K562 (cell line): ENCODE measurements around the gene IGSF23. TPM values are rescaled to one million over a fixed set of nuclear protein-coding genes. Genes with fewer than 3 reads are reported as not detected.
A peak's percentile ranks its signal among the peaks of the same experiment; 100 is the strongest.

ENCODE experiments used
- ATAC-seq: fragments of 200-7000 bp; cut with Tn5 transposase; 3 replicates; pipeline ENCODE4 v1.9.1; 2020; ENCODE audit warnings: moderate library complexity
- BruUV-seq: library from RNA; stranded (reverse); fragments of 400-500 nt; replicated peaks from 2 replicates; lab custom pipeline; 2021; lab: Mats Ljungman, UMichigan
- CTCF ChIA-PET: fragments of 300-600 bp; formaldehyde crosslinking; extraction: SDS; loops from one replicate; lab custom pipeline; 2021; ENCODE audit warnings: low intra/inter-chr PET ratio; lab: Yijun Ruan, JAX
- POLR2A ChIA-PET: fragments of 300-600, 350-650 bp; sonication (Branson Sonifier 250); formaldehyde crosslinking; extraction: SDS; loops from one replicate; lab custom pipeline; 2021; ENCODE audit warnings: antibody characterized with exemption, inconsistent platforms; lab: Yijun Ruan, JAX
- DNase-seq, 4 experiments: peaks; one replicate each; pipeline versions ENCODE4 v3.0.0 to v3.0.0-alpha.2; 2011 to 2018; ENCODE audit warnings: low spot score in 3 of 4, mixed read lengths in 3 of 4; ENCODE audit errors: extremely low read depth in 1 of 4
- FAIRE-seq: peaks from 2 replicates; lab custom pipeline; 2011; peaks lifted over from hg19 to GRCh38; lab: Jason Lieb, UNC
- H2AFZ ChIP-seq: 2 replicates; pipeline ENCODE4 v1.6.0; 2011; ENCODE audit warnings: low read depth, low read length, control low read depth, inconsistent platforms
- H3K27ac ChIP-seq: fragments of 200-600 bp; 3 replicates; pipeline ENCODE4 v1.8.0; 2011; ENCODE audit warnings: low read depth, mild to moderate bottlenecking, control low read depth, inconsistent platforms, low read length, moderate library complexity, mixed read lengths; ENCODE audit errors: extremely low read depth
- H3K27me3 ChIP-seq, 2 experiments: fragments of 300-600 bp in 1 of 2; 2 replicates in 1 of 2; 3 replicates in 1 of 2; pipeline versions ENCODE4 v1.6.0 to v1.8.0; 2011; ENCODE audit warnings: inconsistent platforms in 2 of 2, low read length in 2 of 2, mild to moderate bottlenecking in 1 of 2, mixed read lengths in 1 of 2, moderate library complexity in 1 of 2; ENCODE audit not compliant: control insufficient read depth in 2 of 2, insufficient read depth in 2 of 2
- H3K36me3 ChIP-seq: fragments of 300-600 bp; 3 replicates; pipeline ENCODE4 v1.8.0; 2011; ENCODE audit warnings: mild to moderate bottlenecking, low read length, inconsistent platforms; ENCODE audit not compliant: control insufficient read depth, insufficient read depth
- H3K4me1 ChIP-seq, 2 experiments: fragments of 200-600 bp in 1 of 2; replicated peaks in 1 of 2; 2 replicates in 1 of 2; 3 replicates in 1 of 2; pipeline versions ENCODE4 v1.5.1 to v1.8.0; 2011; ENCODE audit warnings: inconsistent platforms in 2 of 2, low read length in 2 of 2, mild to moderate bottlenecking in 1 of 2, mixed read lengths in 1 of 2, moderate library complexity in 1 of 2; ENCODE audit not compliant: control insufficient read depth in 2 of 2, insufficient read depth in 2 of 2
- H3K4me2 ChIP-seq: 2 replicates; pipeline ENCODE4 v1.6.1; 2011; ENCODE audit warnings: low read length, control low read depth, inconsistent platforms, mixed read lengths; ENCODE audit not compliant: insufficient read depth
- H3K4me3 ChIP-seq: fragments of 200-600 bp; sonication (generic), shearing (Covaris generic); 2 replicates; pipeline ENCODE4 v1.5.1; 2016; ENCODE audit warnings: control low read depth, inconsistent platforms
- H3K79me2 ChIP-seq: fragments of 200-600 bp; 3 replicates; pipeline ENCODE4 v1.8.0; 2011; ENCODE audit warnings: low read length, inconsistent platforms; ENCODE audit not compliant: control insufficient read depth, insufficient read depth
- H3K9ac ChIP-seq, 2 experiments: 2 replicates each; pipeline versions ENCODE4 v1.6.0 to v1.6.1; 2011; ENCODE audit warnings: low read depth in 2 of 2, low read length in 2 of 2, control low read depth in 1 of 2, inconsistent platforms in 1 of 2, mild to moderate bottlenecking in 1 of 2, mixed read lengths in 1 of 2; ENCODE audit not compliant: insufficient read depth in 1 of 2
- H3K9me1 ChIP-seq: one replicate; pipeline ENCODE4 v1.6.0; 2011; ENCODE audit warnings: inconsistent platforms, mild to moderate bottlenecking, low read length, moderate library complexity; ENCODE audit not compliant: control insufficient read depth, insufficient read depth
- H3K9me3 ChIP-seq: replicated peaks from 2 replicates; pipeline ENCODE4 v1.5.1; 2011; ENCODE audit warnings: low read depth, low read length, inconsistent platforms; ENCODE audit not compliant: control insufficient read depth, insufficient read depth
- H4K20me1 ChIP-seq: replicated peaks from 2 replicates; pipeline ENCODE4 v1.6.1; 2011; ENCODE audit warnings: low read length, inconsistent platforms, mixed read lengths; ENCODE audit not compliant: control insufficient read depth, insufficient read depth
- BCOR ChIP-seq: fragments of 450-650 bp; IDR thresholded peaks from 2 replicates; pipeline ENCODE4 v1.6.1; 2016
- BRCA1 ChIP-seq, 2 experiments: fragments of 450-650 bp in 1 of 2; sonication (generic) in 1 of 2; formaldehyde crosslinking in 1 of 2; IDR thresholded peaks; 2 replicates each; pipeline versions ENCODE4 v1.5.0 to v1.6.1; 2017 to 2020; ENCODE audit warnings: mild to moderate bottlenecking in 1 of 2, missing genetic modification reagents in 1 of 2
- ETS2 ChIP-seq: IDR thresholded peaks from 2 replicates; pipeline ENCODE4 v1.6.1; 2016; ENCODE audit warnings: borderline replicate concordance, missing genetic modification characterization, mild to moderate bottlenecking, moderate library complexity, missing compliant biosample characterization; ENCODE audit not compliant: poor library complexity, severe bottlenecking
- FOXK1 ChIP-seq: sonication (generic); formaldehyde crosslinking; IDR thresholded peaks from 2 replicates; pipeline ENCODE4 v1.8.0; 2022; ENCODE audit warnings: missing genetic modification reagents, mild to moderate bottlenecking, borderline replicate concordance
- HMGXB4 ChIP-seq: sonication (generic); formaldehyde crosslinking; IDR thresholded peaks from 2 replicates; pipeline ENCODE4 v1.8.1; 2023; ENCODE audit warnings: mild to moderate bottlenecking, missing genetic modification reagents
- KLF10 ChIP-seq: fragments of 250-450 bp; sonication (Bioruptor Pico); IDR thresholded peaks from 2 replicates; pipeline ENCODE4 v1.6.1; 2021; ENCODE audit warnings: matching md5 sums
- MAFG ChIP-seq: fragments of 450-650 bp; conservative IDR thresholded peaks from 2 replicates; pipeline ENCODE4 v1.6.1; 2016; ENCODE audit warnings: missing genetic modification characterization, missing compliant biosample characterization
- MAFK ChIP-seq: IDR thresholded peaks from 2 replicates; pipeline ENCODE4 v1.6.1; 2011; ENCODE audit warnings: low read length, improper control_type of control experiment
- NFIX ChIP-seq: fragments of 250-450 bp; sonication (Bioruptor Pico); IDR thresholded peaks from 2 replicates; pipeline ENCODE4 v1.4.0; 2020; ENCODE audit warnings: low read depth, mild to moderate bottlenecking, moderate library complexity
- NR2C1 ChIP-seq, 2 experiments: fragments of 450-650 bp; IDR thresholded peaks; 2 replicates each; pipeline ENCODE4 v1.6.1; 2017; ENCODE audit warnings: mild to moderate bottlenecking in 2 of 2, antibody characterized with exemption in 1 of 2, inconsistent platforms in 1 of 2, missing compliant biosample characterization in 1 of 2, missing genetic modification characterization in 1 of 2
- NRF1 ChIP-seq, 2 experiments: fragments of 450-650 bp; IDR thresholded peaks in 1 of 2; conservative IDR thresholded peaks in 1 of 2; 2 replicates each; pipeline ENCODE4 v1.6.1; 2014; ENCODE audit warnings: mild to moderate bottlenecking in 2 of 2
- SMARCC2 ChIP-seq: fragments of 450-650 bp; IDR thresholded peaks from 2 replicates; pipeline ENCODE4 v1.6.1; 2017; ENCODE audit warnings: antibody characterized with exemption, moderate library complexity, mild to moderate bottlenecking, low read depth
- ZBTB34 ChIP-seq: fragments of 250-450 bp; sonication (Bioruptor Pico); IDR thresholded peaks from 2 replicates; pipeline ENCODE4 v1.8.0; 2021; ENCODE audit warnings: mild to moderate bottlenecking, moderate library complexity
- ZNF197 ChIP-seq: fragments of 200-800 bp; sonication (Bioruptor generic); IDR thresholded peaks from 2 replicates; pipeline ENCODE4 v1.6.1; 2016; ENCODE audit warnings: low read depth, missing genetic modification characterization, missing compliant biosample characterization
- ZNF347 ChIP-seq: fragments of 450-650 bp; formaldehyde crosslinking; IDR thresholded peaks from 2 replicates; pipeline ENCODE4 v1.4.0; 2020; ENCODE audit warnings: low read depth, mild to moderate bottlenecking, moderate library complexity
- ZNF436 ChIP-seq: fragments of 250-450, 450-650 bp; sonication (Bioruptor Pico); formaldehyde crosslinking; IDR thresholded peaks from 2 replicates; pipeline ENCODE4 v1.7.0; 2020; ENCODE audit warnings: mild to moderate bottlenecking
- ZNF507 ChIP-seq: conservative IDR thresholded peaks from 2 replicates; pipeline ENCODE4 v1.6.1; 2017; ENCODE audit warnings: missing genetic modification characterization, missing compliant biosample characterization
- ZNF551 ChIP-seq: fragments of 250-450 bp; sonication (Bioruptor Pico); IDR thresholded peaks from 2 replicates; pipeline ENCODE4 v1.5.0; 2021; ENCODE audit warnings: mild to moderate bottlenecking, moderate library complexity
- ZSCAN29 ChIP-seq: fragments of 450-650 bp; IDR thresholded peaks from 2 replicates; pipeline ENCODE4 v1.6.1; 2017
- WGBS: fragments of 100-300 bp; shearing (Covaris generic); methylation state at CpG from one replicate; pipeline ENCODE4 v1.1.6; 2016; ENCODE audit warnings: low coverage, mixed read lengths; ENCODE audit not compliant: insufficient coverage; ENCODE audit errors: missing lambda C conversion rate; 5-methylcytosine and 5-hydroxymethylcytosine counted together
- in situ Hi-C: fragments of 300-500 bp; cut with MboI; formaldehyde crosslinking; loops from 4 replicates; pipeline ENCODE4 v1.15.0; 2018; ENCODE audit warnings: inconsistent platforms, mixed read lengths
- intact Hi-C: fragments of 100-400 bp; cut with micrococcal nuclease; formaldehyde crosslinking; loops from 2 replicates; pipeline ENCODE4 v1.14.2; 2022
- polyA plus RNA-seq, 8 experiments: library from polyadenylated mRNA; depleted of rRNA in 4 of 8; stranded (reverse) in 5 of 8; unstranded in 3 of 8; fragments of >200 nt; fragmentation: Nextera tagmentation in 2 of 8; fragmentation: Illumina TruSeq in 1 of 8; extraction: Ambion mirVana in 2 of 8; extraction: Trizol in 1 of 8; gene quantifications; 2 replicates each; pipeline versions ENCODE4 v1.2.1 to v1.2.3, GENCODE V29; 2011 to 2014; ENCODE audit warnings: inconsistent platforms in 1 of 8, missing spikeins in 1 of 8
- total RNA-seq, 7 experiments: library from RNA; depleted of rRNA in 6 of 7; stranded (reverse); fragments of >200 nt in 6 of 7; fragmentation: Illumina TruSeq in 2 of 7; extraction: Trizol in 2 of 7; gene quantifications; 2 replicates each; pipeline versions ENCODE4 v1.2.1 to v1.2.3, GENCODE V29; 2011 to 2021; ENCODE audit warnings: low replicate concordance in 1 of 7

IGSF23 gene
- total and polyA plus RNA-seq, 9 of the 15 experiments (the other 6 are each of a cell fraction or from before 2014, with no cell fraction given), result not detected

DNA sequence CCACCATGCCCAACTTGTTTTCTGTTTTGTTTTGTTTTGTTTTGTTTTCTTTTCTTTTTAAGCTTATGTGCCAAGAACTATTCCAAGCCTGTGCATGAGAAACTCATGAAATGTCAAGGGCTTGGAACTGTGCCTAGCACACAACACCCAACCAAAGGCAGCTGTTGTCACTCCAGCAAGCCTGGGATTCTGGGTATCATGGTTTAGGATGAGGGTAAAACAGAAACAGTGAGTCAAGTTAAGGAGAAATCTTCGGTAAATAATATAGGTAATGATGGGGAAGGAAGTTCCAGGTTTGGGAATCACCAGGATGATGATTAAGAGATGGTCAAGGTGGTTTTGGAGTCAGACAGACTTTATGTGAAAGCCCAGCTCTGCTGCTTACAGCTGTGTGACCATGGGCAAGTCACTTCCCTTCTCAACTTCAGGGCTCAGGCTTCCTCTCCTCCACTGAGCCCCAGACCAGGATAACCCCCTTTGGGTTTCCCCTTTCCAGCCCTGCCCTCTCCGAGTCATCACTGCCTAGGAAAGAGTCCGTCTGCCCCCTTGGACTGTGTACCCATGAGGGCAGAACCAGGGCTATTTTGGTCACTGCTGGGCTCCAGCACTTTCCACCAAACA is 35.4 kb downstream of the IGSF23 start:
- ChIA-PET CTCF (no interaction called here), POLR2A (interaction anchor here (0.6 to 1.9 kb wide), 7 partner anchors 9 to 88 kb away, joined by 3 to 5 read pairs (median 4); no protein-coding TSS in a partner anchor)
- no peaks in the 10 kb centered on the region for H3K9me1 ChIP-seq
- peaks cover 25% of the 10 kb centered on the region; the same call in 2 of the 3 replicates for H3K36me3 ChIP-seq
- peaks cover 0 to 15% of the 10 kb centered on the region in 2 experiments; a peak in 3 of 5 replicates for H3K4me1 ChIP-seq
- H3K27me3 ChIP-seq, result no peaks in the 10 kb centered on the region
- H3K9ac ChIP-seq, result no peak overlapping the region
- DNase-seq (no peak), FAIRE-seq (peak; percentile 48), ATAC-seq (no peak)
- H4K20me1 ChIP-seq, result no peaks in the 10 kb centered on the region
- no peaks in the 10 kb centered on the region for H3K9me3 ChIP-seq
- 57% methylated on average over 3 of the region's 3 CpGs for WGBS
- intact Hi-C loops, result no loop called here
- BruUV-seq, result no TSS peak
- peaks cover 7% of the 10 kb centered on the region; the same call in 2 of the 3 replicates for H3K79me2 ChIP-seq
- no peak overlapping the region for H3K4me2 ChIP-seq
- no peak overlapping the region for H2AFZ ChIP-seq
- H3K4me3 ChIP-seq, result no peak overlapping the region
- no peak overlapping the region for H3K27ac ChIP-seq
- TF ChIP-seq HMGXB4 (no peak), NR2C1 (IDR thresholded peaks at IDR 0.05) (no peak), NR2C1 (tag; IDR thresholded peaks at IDR 0.05) (no peak), MAFG (tag) (no peak), MAFK (no peak), ZBTB34 (CRISPR knock-in tag) (no peak), BRCA1 (IDR thresholded peaks at IDR 0.05) (no peak), BRCA1 (CRISPR knock-in tag; IDR thresholded peaks at IDR 0.05) (no peak), KLF10 (CRISPR knock-in tag) (no peak), ZNF347 (CRISPR knock-in tag) (no peak), NRF1 (conservative IDR thresholded peaks at IDR 0.05 in 1 of 2, IDR thresholded peaks at IDR 0.05 in 1 of 2) (no peak), ZNF507 (no peak), NFIX (CRISPR knock-in tag) (no peak), FOXK1 (no peak), ZNF436 (no peak), ZSCAN29 (no peak), ZNF197 (CRISPR knock-in tag) (no peak), ETS2 (tag) (no peak), SMARCC2 (no peak), BCOR (no peak), ZNF551 (CRISPR knock-in tag) (no peak)
- TF ChIP-seq, all 486 proteins: peak for 0
- in situ Hi-C loops, result no loop called here
